ENCODE measurements around the gene SMIM35. TPM values are rescaled to one million over a fixed set of nuclear protein-coding genes. Genes with fewer than 3 reads are reported as not detected.

SMIM35 gene
- total RNA-seq, 4 donors from 2014 or later = not detected

DNA sequence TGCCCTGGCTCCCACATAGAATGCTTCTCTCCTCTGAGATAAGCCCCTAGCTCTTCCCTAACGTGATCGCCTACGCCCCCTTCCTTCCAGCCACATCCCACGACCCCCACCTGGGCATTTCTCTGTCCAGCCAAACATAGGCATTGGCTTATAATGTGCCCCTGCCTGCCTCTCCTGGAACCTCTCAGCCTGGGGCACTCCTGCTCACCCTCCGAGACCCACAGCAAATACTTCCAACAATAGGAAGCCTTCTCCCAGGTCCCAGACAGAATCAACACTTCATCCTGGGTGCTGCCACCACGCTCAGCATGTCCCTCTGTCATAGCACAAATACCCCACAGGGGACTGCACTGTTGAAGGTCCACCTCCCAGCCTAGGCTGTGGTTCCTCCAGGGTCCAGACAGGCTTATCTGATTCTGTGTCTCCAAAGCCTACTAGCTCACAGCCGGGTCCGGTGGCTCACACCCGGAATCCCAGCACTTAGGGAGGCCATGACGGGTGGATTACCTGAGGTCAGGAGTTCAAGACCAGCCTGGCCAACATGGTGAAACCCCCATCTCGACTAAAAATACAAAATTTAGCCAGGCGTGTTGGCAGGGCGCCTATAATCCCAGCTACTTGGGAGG lies 34.1 kb downstream of the SMIM35 start:
- no peak for TF ChIP-seq POLR2A (IDR thresholded peaks at IDR 0.05)
- TF ChIP-seq, protein P1, sequence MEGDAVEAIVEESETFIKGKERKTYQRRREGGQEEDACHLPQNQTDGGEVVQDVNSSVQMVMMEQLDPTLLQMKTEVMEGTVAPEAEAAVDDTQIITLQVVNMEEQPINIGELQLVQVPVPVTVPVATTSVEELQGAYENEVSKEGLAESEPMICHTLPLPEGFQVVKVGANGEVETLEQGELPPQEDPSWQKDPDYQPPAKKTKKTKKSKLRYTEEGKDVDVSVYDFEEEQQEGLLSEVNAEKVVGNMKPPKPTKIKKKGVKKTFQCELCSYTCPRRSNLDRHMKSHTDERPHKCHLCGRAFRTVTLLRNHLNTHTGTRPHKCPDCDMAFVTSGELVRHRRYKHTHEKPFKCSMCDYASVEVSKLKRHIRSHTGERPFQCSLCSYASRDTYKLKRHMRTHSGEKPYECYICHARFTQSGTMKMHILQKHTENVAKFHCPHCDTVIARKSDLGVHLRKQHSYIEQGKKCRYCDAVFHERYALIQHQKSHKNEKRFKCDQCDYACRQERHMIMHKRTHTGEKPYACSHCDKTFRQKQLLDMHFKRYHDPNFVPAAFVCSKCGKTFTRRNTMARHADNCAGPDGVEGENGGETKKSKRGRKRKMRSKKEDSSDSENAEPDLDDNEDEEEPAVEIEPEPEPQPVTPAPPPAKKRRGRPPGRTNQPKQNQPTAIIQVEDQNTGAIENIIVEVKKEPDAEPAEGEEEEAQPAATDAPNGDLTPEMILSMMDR (IDR thresholded peaks at IDR 0.05 in 4 of 5, conservative IDR thresholded peaks at IDR 0.05 in 1 of 5) = no peak
- no peak for ATAC-seq

DNA sequence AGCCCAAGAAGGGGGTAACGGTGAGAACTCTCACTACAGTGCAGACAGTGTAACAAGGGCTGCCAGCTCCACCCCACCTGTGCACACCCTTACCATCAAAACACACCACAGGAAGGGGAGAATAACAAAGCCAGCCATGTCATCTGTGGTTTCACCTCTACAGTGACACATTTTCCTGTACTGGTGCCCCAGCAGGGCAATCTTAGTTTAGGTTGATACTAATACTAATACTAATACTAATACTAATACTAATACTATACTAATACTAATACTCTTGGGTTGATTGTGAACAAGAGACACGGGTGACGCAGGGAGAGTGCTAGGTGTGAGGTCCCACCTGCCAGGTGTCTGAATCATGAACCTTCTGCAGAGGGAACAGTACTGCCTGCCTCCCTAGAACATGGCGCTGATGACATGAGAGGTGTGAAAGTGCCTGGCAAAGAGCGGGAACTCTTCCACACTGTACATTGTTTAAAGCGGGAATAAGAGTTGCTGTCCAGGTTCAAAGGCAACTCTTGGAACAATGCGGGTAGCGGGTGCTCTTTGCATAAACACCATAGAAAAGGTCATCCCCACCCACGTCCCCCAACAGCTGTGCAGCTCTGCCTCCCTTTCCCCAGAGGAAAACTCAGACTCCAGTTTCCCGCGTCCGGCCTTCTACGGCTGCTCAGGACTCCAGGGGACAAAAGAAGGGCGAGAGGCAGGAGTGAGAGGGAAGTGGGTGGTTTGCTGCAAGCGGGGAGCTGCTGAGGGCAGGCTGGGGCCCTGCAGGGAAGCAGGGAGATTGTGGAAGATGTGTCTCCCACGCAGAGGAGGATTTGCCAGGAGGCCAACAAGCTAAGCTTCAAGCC lies 34.9 kb downstream of the SMIM35 start:
- in situ Hi-C loops (cut with MboI; ENCODE audit: low sequenced_read_pairs in 4 of 4) = loop anchor here (10.0 to 25.0 kb wide), 3 partner anchors 107 to 615 kb away; no protein-coding TSS in a partner anchor
- Histone ChIP-seq H3K9me3 (no peaks in the 10 kb centered on the region), H3K27me3 (no peaks in the 10 kb centered on the region), H3K27ac (no peak overlapping the region), H3K4me3 (no peak overlapping the region), H3K36me3 (no peaks in the 10 kb centered on the region), H3K4me1 (no peaks in the 10 kb centered on the region)
- ATAC-seq (no peak), DNase-seq (no peak)
- intact Hi-C loops (cut with DNase I; ENCODE audit: low total_unique reads) = loop anchor here (2.0 to 10.0 kb wide), 2 partner anchors 107 to 207 kb away; no protein-coding TSS in a partner anchor
- TF ChIP-seq, protein P1 (IDR thresholded peaks at IDR 0.05 in 4 of 5, conservative IDR thresholded peaks at IDR 0.05 in 1 of 5) = no peak
- no peak for TF ChIP-seq POLR2A (IDR thresholded peaks at IDR 0.05)

More for the DNA sequence above, 34.1 kb downstream of the SMIM35 start:
- Histone ChIP-seq H3K9me3 (no peaks in the 10 kb centered on the region), H3K27ac (no peak overlapping the region), H3K4me1 (no peaks in the 10 kb centered on the region), H3K27me3 (no peaks in the 10 kb centered on the region), H3K4me3 (no peak overlapping the region), H3K36me3 (no peaks in the 10 kb centered on the region)
- in situ Hi-C loops (cut with MboI; ENCODE audit: low sequenced_read_pairs in 4 of 4) (loop anchor here (10.0 to 25.0 kb wide), 3 partner anchors 108 to 615 kb away; no protein-coding TSS in a partner anchor), intact Hi-C loops (cut with DNase I; ENCODE audit: low total_unique reads) (loop anchor here (1.0 to 10.0 kb wide), 3 partner anchors 108 to 245 kb away; no protein-coding TSS in a partner anchor)
- no peak for DNase-seq

DNA sequence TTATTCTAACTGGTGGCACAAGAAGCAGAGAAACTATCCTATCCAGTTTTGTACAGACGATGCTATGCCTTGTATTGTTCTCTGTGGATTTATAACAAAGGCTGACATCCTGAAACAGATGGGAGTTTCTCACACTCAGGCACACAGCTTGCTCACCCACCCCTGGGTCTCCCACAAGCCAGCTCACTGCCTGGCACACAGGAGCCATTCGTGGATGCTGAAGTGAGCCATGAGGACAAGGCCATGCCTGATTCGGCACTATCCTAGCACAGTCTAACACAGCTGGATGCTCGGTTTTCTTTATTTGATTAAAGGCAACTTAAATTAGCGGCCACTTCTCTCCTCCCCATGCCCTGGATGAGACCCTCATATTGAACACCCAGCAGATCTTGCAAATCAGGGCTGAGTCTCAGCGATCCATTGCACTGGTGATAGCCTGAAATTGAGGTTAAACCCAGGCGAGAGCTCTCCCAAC lies 35.6 kb downstream of the SMIM35 start:
- no peak for ATAC-seq
- no peaks in the 10 kb centered on the region for H3K36me3 ChIP-seq
- in situ Hi-C loops (cut with MboI; ENCODE audit: low sequenced_read_pairs in 4 of 4) (loop anchor here (10.0 to 25.0 kb wide), 3 partner anchors 106 to 614 kb away; no protein-coding TSS in a partner anchor), intact Hi-C loops (cut with DNase I; ENCODE audit: low total_unique reads) (loop anchor here (10.0 kb wide), 1 partner anchor 106 kb away; no protein-coding TSS in a partner anchor)
- no peak overlapping the region for H3K4me3 ChIP-seq
- no peaks in the 10 kb centered on the region for H3K9me3 ChIP-seq
- H3K27me3 ChIP-seq = no peaks in the 10 kb centered on the region
- H3K27ac ChIP-seq = no peak overlapping the region
- no peaks in the 10 kb centered on the region for H3K4me1 ChIP-seq
- TF ChIP-seq, protein P1 (IDR thresholded peaks at IDR 0.05 in 4 of 5, conservative IDR thresholded peaks at IDR 0.05 in 1 of 5) = no peak
- no peak for TF ChIP-seq POLR2A (IDR thresholded peaks at IDR 0.05)
- DNase-seq = no peak

DNA sequence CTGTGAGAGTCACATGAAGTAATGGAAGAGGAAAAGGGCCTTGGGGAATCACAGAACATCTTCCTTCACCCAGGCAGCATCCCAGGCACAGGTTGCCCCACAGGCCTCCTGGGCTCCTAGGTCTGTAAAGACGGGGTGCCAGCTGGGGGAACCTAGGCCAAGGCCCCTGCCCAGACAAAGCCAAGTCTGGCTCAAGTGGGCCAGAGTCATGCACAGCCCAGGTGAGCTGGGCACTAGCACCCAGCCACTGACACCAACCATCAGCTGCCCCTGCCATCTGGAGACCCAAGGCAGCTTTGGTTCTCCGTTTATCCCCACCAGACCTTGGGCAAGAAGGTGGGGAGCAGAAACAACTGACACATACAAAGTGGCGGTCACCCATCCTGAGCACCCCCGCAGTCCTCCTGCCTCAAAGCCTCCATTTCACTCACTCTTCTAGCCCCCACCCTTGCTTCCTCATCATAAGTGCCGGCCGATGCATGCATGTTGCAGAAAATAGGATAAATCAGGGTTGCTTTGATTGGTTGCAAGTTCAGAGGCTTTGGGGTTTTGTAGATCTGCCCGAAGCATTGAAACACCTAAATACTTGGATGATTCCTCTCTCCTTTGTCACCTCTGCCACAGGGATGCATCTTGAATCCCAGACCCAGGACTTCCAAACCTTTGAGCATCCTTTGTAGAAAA lies 36.4 kb downstream of the SMIM35 start:
- in situ Hi-C loops (cut with MboI; ENCODE audit: low sequenced_read_pairs in 4 of 4) = loop anchor here (10.0 to 25.0 kb wide), 3 partner anchors 106 to 613 kb away; no protein-coding TSS in a partner anchor
- H3K27ac ChIP-seq = no peak overlapping the region

More for the DNA sequence above, 36.4 kb downstream of the SMIM35 start:
- H3K27me3 ChIP-seq = no peaks in the 10 kb centered on the region
- no peak for DNase-seq
- H3K4me3 ChIP-seq = no peak overlapping the region
- H3K9me3 ChIP-seq = no peaks in the 10 kb centered on the region
- ATAC-seq = no peak
- intact Hi-C loops (cut with DNase I; ENCODE audit: low total_unique reads) = loop anchor here (10.0 kb wide), 1 partner anchor 106 kb away; no protein-coding TSS in a partner anchor
- TF ChIP-seq POLR2A (IDR thresholded peaks at IDR 0.05) = no peak
- TF ChIP-seq, protein P1 (IDR thresholded peaks at IDR 0.05 in 4 of 5, conservative IDR thresholded peaks at IDR 0.05 in 1 of 5) = no peak
- no peaks in the 10 kb centered on the region for H3K36me3 ChIP-seq
- no peaks in the 10 kb centered on the region for H3K4me1 ChIP-seq

All from gastrocnemius medialis (tissue), 4 donors.